ENCODE measurements around the gene MACROH2A2. TPM values are rescaled to one million over a fixed set of nuclear protein-coding genes. Genes with fewer than 3 reads are reported as not detected.

Gene MACROH2A2
- total RNA-seq, 4 donors from 2014 or later, result 6.2 to 17.8 (median 15.4) TPM

DNA sequence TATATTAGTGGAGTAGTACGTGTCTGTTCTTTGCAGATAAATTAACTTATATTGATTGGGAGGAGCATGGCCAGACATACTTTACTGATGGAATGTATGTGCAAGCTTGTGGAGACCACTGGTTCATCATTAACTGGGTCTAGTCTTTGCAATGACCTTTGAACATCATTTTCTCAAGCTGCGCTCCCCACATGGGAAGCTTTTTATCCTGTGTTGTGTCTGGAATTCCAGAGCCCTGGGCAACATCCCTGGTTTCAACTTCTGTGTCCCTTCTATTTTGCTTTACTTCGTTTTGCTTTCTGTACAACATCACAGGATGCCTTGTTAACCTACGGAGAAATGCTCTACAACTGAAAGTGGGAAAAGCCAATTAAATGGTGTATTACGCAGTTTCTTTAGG lies 38.3 kb downstream of the MACROH2A2 start:
- intact Hi-C loops (cut with DNase I), result no loop called here
- 92% methylated on average over 5 of the region's 5 CpGs for WGBS
- Histone ChIP-seq H3K4me3 (no peak overlapping the region), H3K36me3 (peaks cover 16 to 53% (median 42%) of the 10 kb centered on the region in 4 donors), H3K9me3 (no peaks in the 10 kb centered on the region), H3K4me1 (no peaks in the 10 kb centered on the region), H3K27me3 (no peaks in the 10 kb centered on the region), H3K27ac (replicated peaks in 1 of 4) (no peak overlapping the region)
- DNase-seq (ENCODE audit: extremely low spot score), result no peak
- no peak for TF ChIP-seq POLR2AphosphoS5 (IDR thresholded peaks at IDR 0.05)
- TF ChIP-seq POLR2A (IDR thresholded peaks at IDR 0.05; ENCODE audit: low read depth), result no peak
- no peak for TF ChIP-seq EP300 (IDR thresholded peaks at IDR 0.05)
- TF ChIP-seq, protein P1, sequence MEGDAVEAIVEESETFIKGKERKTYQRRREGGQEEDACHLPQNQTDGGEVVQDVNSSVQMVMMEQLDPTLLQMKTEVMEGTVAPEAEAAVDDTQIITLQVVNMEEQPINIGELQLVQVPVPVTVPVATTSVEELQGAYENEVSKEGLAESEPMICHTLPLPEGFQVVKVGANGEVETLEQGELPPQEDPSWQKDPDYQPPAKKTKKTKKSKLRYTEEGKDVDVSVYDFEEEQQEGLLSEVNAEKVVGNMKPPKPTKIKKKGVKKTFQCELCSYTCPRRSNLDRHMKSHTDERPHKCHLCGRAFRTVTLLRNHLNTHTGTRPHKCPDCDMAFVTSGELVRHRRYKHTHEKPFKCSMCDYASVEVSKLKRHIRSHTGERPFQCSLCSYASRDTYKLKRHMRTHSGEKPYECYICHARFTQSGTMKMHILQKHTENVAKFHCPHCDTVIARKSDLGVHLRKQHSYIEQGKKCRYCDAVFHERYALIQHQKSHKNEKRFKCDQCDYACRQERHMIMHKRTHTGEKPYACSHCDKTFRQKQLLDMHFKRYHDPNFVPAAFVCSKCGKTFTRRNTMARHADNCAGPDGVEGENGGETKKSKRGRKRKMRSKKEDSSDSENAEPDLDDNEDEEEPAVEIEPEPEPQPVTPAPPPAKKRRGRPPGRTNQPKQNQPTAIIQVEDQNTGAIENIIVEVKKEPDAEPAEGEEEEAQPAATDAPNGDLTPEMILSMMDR (IDR thresholded peaks at IDR 0.05), result no peak

- no peak overlapping the region for H3K27ac ChIP-seq (replicated peaks in 1 of 4)
- WGBS, result 92% methylated on average over 7 of the region's 7 CpGs
- peaks cover 16 to 65% (median 50%) of the 10 kb centered on the region in 4 donors for H3K36me3 ChIP-seq
- DNase-seq (ENCODE audit: extremely low spot score), result no peak
- H3K4me1 ChIP-seq, result no peaks in the 10 kb centered on the region
- H3K27me3 ChIP-seq, result no peaks in the 10 kb centered on the region
- TF ChIP-seq, protein P1 (IDR thresholded peaks at IDR 0.05), result no peak
- no peaks in the 10 kb centered on the region for H3K9me3 ChIP-seq
- no peak overlapping the region for H3K4me3 ChIP-seq
- intact Hi-C loops (cut with DNase I), result no loop called here
Measured at GRCh38 chr10:70092389-70092718, 39.7 kb downstream of the MACROH2A2 start.

- Histone ChIP-seq H3K9me3 (no peaks in the 10 kb centered on the region), H3K4me1 (no peaks in the 10 kb centered on the region), H3K36me3 (peaks cover 16 to 76% (median 52%) of the 10 kb centered on the region in 4 donors), H3K27me3 (no peaks in the 10 kb centered on the region), H3K27ac (replicated peaks in 1 of 4) (no peak overlapping the region), H3K4me3 (no peak overlapping the region)
- intact Hi-C loops (cut with DNase I), result no loop called here
- TF ChIP-seq EP300 (IDR thresholded peaks at IDR 0.05) (no peak), POLR2A (IDR thresholded peaks at IDR 0.05; ENCODE audit: low read depth) (no peak), POLR2AphosphoS5 (IDR thresholded peaks at IDR 0.05) (no peak)
- TF ChIP-seq, protein P1 (IDR thresholded peaks at IDR 0.05), result no peak
- no peak for DNase-seq (ENCODE audit: extremely low spot score)
- WGBS, result 93% methylated on average over 9 of the region's 9 CpGs
Measured at GRCh38 chr10:70093335-70093944, 40.8 kb downstream of the MACROH2A2 start.

- no peaks in the 10 kb centered on the region for H3K27me3 ChIP-seq
- intact Hi-C loops (cut with DNase I), result no loop called here
- H3K36me3 ChIP-seq, result peaks cover 16 to 84% (median 60%) of the 10 kb centered on the region in 4 donors
- no peaks in the 10 kb centered on the region for H3K9me3 ChIP-seq
- WGBS, result 75% methylated on average over 2 of the region's 2 CpGs
- H3K27ac ChIP-seq (replicated peaks in 1 of 4), result no peak overlapping the region
- no peak for TF ChIP-seq POLR2A (IDR thresholded peaks at IDR 0.05; ENCODE audit: low read depth)
- TF ChIP-seq POLR2AphosphoS5 (IDR thresholded peaks at IDR 0.05), result no peak
- TF ChIP-seq, protein P1 (IDR thresholded peaks at IDR 0.05), result no peak
- TF ChIP-seq EP300 (IDR thresholded peaks at IDR 0.05), result no peak
- DNase-seq (ENCODE audit: extremely low spot score), result no peak
- H3K4me3 ChIP-seq, result no peak overlapping the region
- H3K4me1 ChIP-seq, result no peaks in the 10 kb centered on the region
Measured at GRCh38 chr10:70094250-70094649, 41.6 kb downstream of the MACROH2A2 start.

All from esophagus muscularis mucosa (tissue), 4 donors.